GM10847 (cell line): ENCODE data around the gene EVI2A.

Source experiments
- POLR2A ChIP-seq: IDR thresholded peaks from 2 replicates; pipeline ENCODE4 v1.6.1; 2011; ENCODE audit not compliant: insufficient read length; ENCODE audit errors: extremely low read depth

EVI2A gene

GRCh38 chr17:31318851-31319661 is 2.4 kb downstream of the EVI2A start:
- no peak for TF ChIP-seq POLR2A

- no peak for TF ChIP-seq POLR2A
Measured at GRCh38 chr17:31318298-31318801, 3.1 kb downstream of the EVI2A start.

- TF ChIP-seq POLR2A = no peak
Measured at GRCh38 chr17:31314782-31315100, 6.7 kb downstream of the EVI2A start.

- no peak for TF ChIP-seq POLR2A
Measured at GRCh38 chr17:31313982-31314781, 7.2 kb downstream of the EVI2A start, which contains the start of gene EVI2B. Gene EVI2B, minus strand, starts transcription at chr17:31314054. Its CDS starts 8,445 bp downstream, at chr17:31305609.

GRCh38 chr17:31311526-31311925 is 9.9 kb downstream of the EVI2A start:
- TF ChIP-seq POLR2A = no peak

GRCh38 chr17:31310886-31311285 is 10.5 kb downstream of the EVI2A start:
- no peak for TF ChIP-seq POLR2A

- no peak for TF ChIP-seq POLR2A
Measured at GRCh38 chr17:31310260-31310659, 11.2 kb downstream of the EVI2A start.

- TF ChIP-seq POLR2A = no peak
Measured at GRCh38 chr17:31309556-31309955, 11.9 kb downstream of the EVI2A start.

- TF ChIP-seq POLR2A = no peak
Measured at GRCh38 chr17:31308372-31309334, 12.8 kb downstream of the EVI2A start.

- no peak for TF ChIP-seq POLR2A
Measured at GRCh38 chr17:31307640-31308039, 13.8 kb downstream of the EVI2A start.

GRCh38 chr17:31299624-31300023 is 21.8 kb downstream of the EVI2A start:
- TF ChIP-seq POLR2A = no peak

GRCh38 chr17:31297090-31297489 is 24.3 kb downstream of the EVI2A start, which contains the start of gene OMG:
Gene OMG, minus strand, starts transcription at chr17:31297239. Its CDS starts 908 bp downstream, at chr17:31296331.
- no peak for TF ChIP-seq POLR2A

- TF ChIP-seq POLR2A = no peak
Measured at GRCh38 chr17:31296142-31296541, 25.3 kb downstream of the EVI2A start.

- TF ChIP-seq POLR2A = no peak
Measured at GRCh38 chr17:31295489-31295871, 25.9 kb downstream of the EVI2A start.
